RWPE2 (cell line): ENCODE data around the gene CRYGD.
"Not testable (repeated sequence)": the region's sequence is repeated elsewhere in the genome, so short reads cannot be mapped to it uniquely, and the experiment has no call there.

Experiments
- ATAC-seq: fragments of 200-7000 bp; cut with Tn5 transposase; 3 replicates; pipeline ENCODE4 v1.9.1; 2021; ENCODE audit warnings: low read depth
- DNase-seq: peaks from one replicate; pipeline ENCODE4 v3.0.0-alpha.2; 2020; ENCODE audit warnings: low spot score
- H3K27ac ChIP-seq: fragments of 450-650 bp; 2 replicates; pipeline ENCODE4 v1.5.1; 2017; ENCODE audit warnings: mild to moderate bottlenecking; ENCODE audit not compliant: poor library complexity, severe bottlenecking
- H3K27me3 ChIP-seq: fragments of 250-450 bp; sonication (Bioruptor Pico); 2 replicates; pipeline ENCODE4 v1.5.1; 2021; ENCODE audit warnings: mild to moderate bottlenecking, moderate library complexity; ENCODE audit not compliant: insufficient read depth, poor library complexity, severe bottlenecking
- H3K36me3 ChIP-seq: fragments of 250-450 bp; sonication (Bioruptor Pico); 2 replicates; pipeline ENCODE4 v1.5.1; 2020; ENCODE audit warnings: low read depth, mild to moderate bottlenecking, moderate library complexity
- H3K4me1 ChIP-seq: fragments of 250-450 bp; sonication (Bioruptor Pico); 2 replicates; pipeline ENCODE4 v1.5.1; 2021; ENCODE audit warnings: mild to moderate bottlenecking, moderate library complexity; ENCODE audit not compliant: insufficient read depth, poor library complexity, severe bottlenecking
- H3K4me3 ChIP-seq: fragments of 250-450 bp; sonication (Bioruptor Pico); 2 replicates; pipeline ENCODE4 v1.5.1; 2021; ENCODE audit warnings: mild to moderate bottlenecking, moderate library complexity; ENCODE audit not compliant: severe bottlenecking
- H3K9me3 ChIP-seq: fragments of 250-450 bp; sonication (Bioruptor Pico); 2 replicates; pipeline ENCODE4 v1.5.1; 2021; ENCODE audit warnings: mild to moderate bottlenecking, moderate library complexity; ENCODE audit not compliant: severe bottlenecking
- CTCF ChIP-seq: fragments of 450-650 bp; IDR thresholded peaks from one replicate; pipeline ENCODE4 v1.5.1; 2017; ENCODE audit warnings: mild to moderate bottlenecking, moderate library complexity; ENCODE audit not compliant: poor library complexity, severe bottlenecking

Gene CRYGD

GRCh38 chr2:208122248-208122647, 2.1 kb downstream of the CRYGD start:
- Histone ChIP-seq H3K4me1 (no peaks in the 10 kb centered on the region), H3K27ac (no peak overlapping the region), H3K27me3 (no peaks in the 10 kb centered on the region), H3K9me3 (no peaks in the 10 kb centered on the region), H3K36me3 (no peaks in the 10 kb centered on the region), H3K4me3 (no peak overlapping the region)
- TF ChIP-seq CTCF: no peak
- DNase-seq (no peak), ATAC-seq (no peak)

- Histone ChIP-seq H3K27me3 (no peaks in the 10 kb centered on the region), H3K36me3 (no peaks in the 10 kb centered on the region), H3K4me1 (no peaks in the 10 kb centered on the region), H3K4me3 (no peak overlapping the region), H3K27ac (no peak overlapping the region), H3K9me3 (no peaks in the 10 kb centered on the region)
- no peak for TF ChIP-seq CTCF
- DNase-seq (no peak), ATAC-seq (no peak)
Observed at GRCh38 chr2:208118918-208119317, 5.4 kb downstream of the CRYGD start.

GRCh38 chr2:208117390-208117789, 6.9 kb downstream of the CRYGD start:
- H3K4me1 ChIP-seq, H3K9me3 ChIP-seq, H3K27ac ChIP-seq, H3K4me3 ChIP-seq, H3K36me3 ChIP-seq, ATAC-seq, DNase-seq, H3K27me3 ChIP-seq: not testable (repeated sequence)

- Histone ChIP-seq H3K9me3 (no peaks in the 10 kb centered on the region), H3K4me1 (no peaks in the 10 kb centered on the region), H3K27me3 (no peaks in the 10 kb centered on the region), H3K4me3 (no peak overlapping the region), H3K36me3 (no peaks in the 10 kb centered on the region), H3K27ac (no peak overlapping the region)
- TF ChIP-seq CTCF: no peak
- DNase-seq (no peak), ATAC-seq (peak; percentile 35; the same call in 1 of the 3 replicates)
Observed at GRCh38 chr2:208112969-208113368, 11.4 kb downstream of the CRYGD start.

- not testable (repeated sequence) for H3K4me3 ChIP-seq, DNase-seq, H3K27me3 ChIP-seq, H3K9me3 ChIP-seq, H3K4me1 ChIP-seq, ATAC-seq, H3K36me3 ChIP-seq, H3K27ac ChIP-seq
Observed at GRCh38 chr2:208112273-208112745, 12.0 kb downstream of the CRYGD start.

GRCh38 chr2:208103616-208104015, 20.7 kb downstream of the CRYGD start:
- no peak for DNase-seq
- no peaks in the 10 kb centered on the region for H3K4me1 ChIP-seq
- no peak overlapping the region for H3K4me3 ChIP-seq
- no peaks in the 10 kb centered on the region for H3K27me3 ChIP-seq
- no peak for TF ChIP-seq CTCF
- ATAC-seq: no peak
- no peaks in the 10 kb centered on the region for H3K36me3 ChIP-seq
- H3K9me3 ChIP-seq: no peaks in the 10 kb centered on the region
- H3K27ac ChIP-seq: no peak overlapping the region
